ENCODE data around the gene TBC1D8. TPM values are rescaled to one million over a fixed set of nuclear protein-coding genes. Genes with fewer than 3 reads are reported as not detected.

TBC1D8 gene
- total and polyA plus RNA-seq, 3 donors from 2014 or later = 62.2 to 125 (median 90.1) TPM

GRCh38 chr2:101114268-101114783 lies 36.9 kb downstream of the TBC1D8 start:
- H3K27ac ChIP-seq = peak overlapping the region; percentile 26 to 39
- H3K9me3 ChIP-seq = no peaks in the 10 kb centered on the region
- intact Hi-C loops (cut with DNase I; ENCODE audit: low total_unique reads) = no loop called here
- TF ChIP-seq POLR2A (IDR thresholded peaks at IDR 0.05) (no peak), CTCF (IDR thresholded peaks at IDR 0.05) (no peak)
- H3K4me1 ChIP-seq = peaks cover 25% of the 10 kb centered on the region
- no peaks in the 10 kb centered on the region for H3K27me3 ChIP-seq
- no peak overlapping the region for H3K4me3 ChIP-seq
- H3K36me3 ChIP-seq (ENCODE audit: low read depth, missing control alignments) = no peaks in the 10 kb centered on the region
- DNase-seq = no peak
- 61 to 64% methylated on average over 5 of the region's 5 CpGs for WGBS, 2 donors

- intact Hi-C loops (cut with DNase I; ENCODE audit: low total_unique reads) = no loop called here
- DNase-seq = no peak
- Histone ChIP-seq H3K27me3 (no peaks in the 10 kb centered on the region), H3K4me3 (no peak overlapping the region), H3K27ac (peak overlapping the region in 1 of 2 donors; percentile 39), H3K36me3 (ENCODE audit: low read depth, missing control alignments) (no peaks in the 10 kb centered on the region), H3K9me3 (no peaks in the 10 kb centered on the region), H3K4me1 (peaks cover 32% of the 10 kb centered on the region)
- TF ChIP-seq POLR2A (IDR thresholded peaks at IDR 0.05) (no peak), CTCF (IDR thresholded peaks at IDR 0.05) (no peak)
- 44 to 46% methylated on average over 10 of the region's 10 CpGs for WGBS, 2 donors
These were observed 37.5 kb downstream of the TBC1D8 start for GRCh38 chr2:101113441-101114267.

GRCh38 chr2:101112772-101113157 lies 38.4 kb downstream of the TBC1D8 start:
- no peaks in the 10 kb centered on the region for H3K27me3 ChIP-seq
- no peaks in the 10 kb centered on the region for H3K9me3 ChIP-seq
- H3K36me3 ChIP-seq (ENCODE audit: low read depth, missing control alignments) = no peaks in the 10 kb centered on the region
- H3K4me1 ChIP-seq = peaks cover 36% of the 10 kb centered on the region
- H3K4me3 ChIP-seq = no peak overlapping the region
- H3K27ac ChIP-seq = peak overlapping the region in 1 of 2 donors; percentile 39
- TF ChIP-seq CTCF (IDR thresholded peaks at IDR 0.05) = no peak
- TF ChIP-seq POLR2A (IDR thresholded peaks at IDR 0.05) = no peak
- DNase-seq = no peak
- WGBS, 2 donors = 57% methylated on average over 6 of the region's 6 CpGs
- intact Hi-C loops (cut with DNase I; ENCODE audit: low total_unique reads) = no loop called here

- WGBS, 2 donors = 82 to 85% methylated on average over 10 of the region's 10 CpGs
- DNase-seq = no peak
- Histone ChIP-seq H3K9me3 (no peaks in the 10 kb centered on the region), H3K36me3 (ENCODE audit: low read depth, missing control alignments) (no peaks in the 10 kb centered on the region), H3K4me3 (no peak overlapping the region), H3K4me1 (peaks cover 36% of the 10 kb centered on the region), H3K27ac (no peak overlapping the region), H3K27me3 (no peaks in the 10 kb centered on the region)
- TF ChIP-seq POLR2A (IDR thresholded peaks at IDR 0.05) = no peak
- TF ChIP-seq CTCF (IDR thresholded peaks at IDR 0.05) = no peak
- intact Hi-C loops (cut with DNase I; ENCODE audit: low total_unique reads) = no loop called here
These were observed 39.0 kb downstream of the TBC1D8 start for GRCh38 chr2:101111917-101112771.

Measured in testis (tissue), 3 donors.